ENCODE measurements around the gene TAL2. TPM values are rescaled to one million over a fixed set of nuclear protein-coding genes. Genes with fewer than 3 reads are reported as not detected.

TAL2 gene
- total RNA-seq = not detected

DNA sequence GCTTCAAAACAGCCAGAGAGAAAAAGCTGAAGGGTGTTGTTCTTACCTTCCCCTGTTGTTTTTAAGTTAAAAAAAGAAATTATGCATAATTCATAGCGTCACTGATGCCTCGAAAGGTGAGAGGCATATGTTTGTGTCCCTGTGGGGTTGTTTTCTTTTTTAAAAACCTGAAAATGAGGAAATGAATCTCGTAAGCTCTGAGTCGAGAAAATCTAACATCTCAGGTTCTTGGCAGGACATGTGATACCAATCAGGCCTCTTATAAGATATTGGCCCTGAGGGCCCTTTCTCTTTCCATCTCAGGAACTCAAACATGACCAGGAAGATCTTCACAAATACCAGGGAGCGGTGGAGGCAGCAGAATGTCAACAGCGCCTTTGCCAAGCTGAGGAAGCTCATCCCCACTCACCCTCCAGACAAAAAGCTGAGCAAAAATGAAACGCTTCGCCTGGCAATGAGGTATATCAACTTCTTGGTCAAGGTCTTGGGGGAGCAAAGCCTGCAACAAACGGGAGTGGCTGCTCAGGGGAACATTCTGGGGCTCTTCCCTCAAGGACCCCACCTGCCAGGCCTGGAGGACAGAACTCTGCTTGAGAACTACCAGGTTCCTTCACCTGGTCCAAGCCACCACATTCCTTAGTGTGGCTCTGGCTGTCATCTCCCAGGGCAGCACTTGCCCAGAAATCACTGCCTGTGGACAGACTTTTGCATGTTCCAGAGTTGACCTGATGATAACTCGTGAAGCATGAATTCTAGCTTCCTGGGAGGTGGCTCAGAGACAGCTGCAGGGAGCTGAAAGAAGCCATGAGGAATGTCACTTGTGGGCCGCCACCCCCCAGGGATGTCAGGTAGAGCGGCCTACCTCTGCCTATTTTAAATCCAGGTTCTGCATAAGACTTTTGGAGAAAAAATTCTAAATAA is at the start of gene TAL2:
TAL2 (plus strand) TSS at position 274 of the 921 bp plus-strand sequence; CDS start at position 314, 40 bp downstream.
- DNase-seq = no peak
- intact Hi-C loops (cut with DNase I) = no loop called here
- H3K27ac ChIP-seq = no peak within 1 kb of the TSS
- H3K36me3 ChIP-seq = no peaks in the 10 kb centered on the region
- H3K27me3 ChIP-seq = no peaks in the 10 kb centered on the region
- no peaks in the 10 kb centered on the region for H3K4me1 ChIP-seq
- H3K9me3 ChIP-seq = no peaks in the 10 kb centered on the region
- no peak within 1 kb of the TSS for H3K4me3 ChIP-seq (replicated peaks in 1 of 3)
- 83% methylated on average over 12 of the region's 12 CpGs for WGBS, 2 donors
- TF ChIP-seq POLR2A (IDR thresholded peaks at IDR 0.05) (no peak), CTCF (IDR thresholded peaks at IDR 0.05) (no peak)

GRCh38 chr9:105621001-105621400 is 41.3 kb upstream of the TAL2 start:
- no peaks in the 10 kb centered on the region for H3K9me3 ChIP-seq
- H3K36me3 ChIP-seq = no peaks in the 10 kb centered on the region
- H3K27ac ChIP-seq = no peak overlapping the region
- no peaks in the 10 kb centered on the region for H3K27me3 ChIP-seq
- H3K4me1 ChIP-seq = no peaks in the 10 kb centered on the region
- WGBS, 2 donors = 97% methylated on average over 2 of the region's 2 CpGs
- intact Hi-C loops (cut with DNase I) = no loop called here
- no peak overlapping the region for H3K4me3 ChIP-seq (replicated peaks in 1 of 3)
- no peak for DNase-seq
- no peak for TF ChIP-seq POLR2A (IDR thresholded peaks at IDR 0.05)
- TF ChIP-seq CTCF (IDR thresholded peaks at IDR 0.05) = no peak

DNA sequence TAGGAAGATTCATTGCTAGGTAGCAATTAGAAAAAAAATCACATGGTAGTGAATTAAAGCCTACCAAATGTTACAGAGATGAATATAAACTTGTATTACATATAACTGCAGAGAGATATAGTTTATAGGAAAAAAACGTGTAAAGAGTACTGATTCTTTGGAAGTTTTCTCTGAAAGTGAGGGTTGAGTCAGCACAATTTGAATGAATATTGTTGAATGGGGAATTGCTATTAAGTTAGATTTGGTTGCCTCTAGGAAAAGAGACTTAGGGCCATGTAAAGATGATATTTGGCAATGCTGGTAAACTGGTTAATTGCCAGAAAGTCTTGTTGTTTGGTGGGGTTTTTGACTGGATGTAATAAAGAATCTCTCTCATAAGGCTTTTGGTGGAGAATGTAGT is 37.2 kb upstream of the TAL2 start:
- H3K27ac ChIP-seq = no peak overlapping the region
- H3K27me3 ChIP-seq = no peaks in the 10 kb centered on the region
- intact Hi-C loops (cut with DNase I) = no loop called here
- no peaks in the 10 kb centered on the region for H3K9me3 ChIP-seq
- no peak for TF ChIP-seq CTCF (IDR thresholded peaks at IDR 0.05)
- no peak for TF ChIP-seq POLR2A (IDR thresholded peaks at IDR 0.05)
- DNase-seq = no peak
- 83 to 87% methylated on average over 1 of the region's 1 CpG for WGBS, 2 donors
- no peaks in the 10 kb centered on the region for H3K36me3 ChIP-seq
- no peak overlapping the region for H3K4me3 ChIP-seq (replicated peaks in 1 of 3)
- H3K4me1 ChIP-seq = no peaks in the 10 kb centered on the region

DNA sequence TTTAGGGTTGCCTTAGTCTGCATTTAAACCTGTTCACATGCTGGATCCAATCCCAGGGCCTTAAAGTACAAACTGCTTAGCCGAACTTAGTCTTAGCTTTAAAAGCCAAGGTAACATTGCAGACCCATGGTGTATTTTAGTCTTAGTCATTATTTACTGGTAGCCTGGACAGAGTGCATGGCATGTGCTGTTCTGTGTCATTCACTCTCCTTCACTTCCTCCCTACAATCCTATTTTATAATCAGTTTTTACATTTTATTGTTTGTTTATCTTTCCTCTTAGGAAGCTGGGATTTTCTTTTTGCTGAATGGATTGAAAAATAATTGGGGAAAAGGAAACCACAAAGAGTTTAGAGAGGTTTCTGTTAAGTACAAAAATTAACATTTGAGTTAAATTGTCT is 29.4 kb upstream of the TAL2 start:
- Histone ChIP-seq H3K4me3 (replicated peaks in 1 of 3) (no peak overlapping the region), H3K27me3 (no peaks in the 10 kb centered on the region), H3K9me3 (no peaks in the 10 kb centered on the region), H3K4me1 (no peaks in the 10 kb centered on the region), H3K27ac (no peak overlapping the region), H3K36me3 (peaks cover 0 to 5% of the 10 kb centered on the region in 2 donors)
- 92 to 100% methylated on average over 1 of the region's 1 CpG for WGBS, 2 donors
- intact Hi-C loops (cut with DNase I) = no loop called here
- no peak for DNase-seq
- TF ChIP-seq CTCF (IDR thresholded peaks at IDR 0.05) = no peak
- TF ChIP-seq POLR2A (IDR thresholded peaks at IDR 0.05) = no peak

DNA sequence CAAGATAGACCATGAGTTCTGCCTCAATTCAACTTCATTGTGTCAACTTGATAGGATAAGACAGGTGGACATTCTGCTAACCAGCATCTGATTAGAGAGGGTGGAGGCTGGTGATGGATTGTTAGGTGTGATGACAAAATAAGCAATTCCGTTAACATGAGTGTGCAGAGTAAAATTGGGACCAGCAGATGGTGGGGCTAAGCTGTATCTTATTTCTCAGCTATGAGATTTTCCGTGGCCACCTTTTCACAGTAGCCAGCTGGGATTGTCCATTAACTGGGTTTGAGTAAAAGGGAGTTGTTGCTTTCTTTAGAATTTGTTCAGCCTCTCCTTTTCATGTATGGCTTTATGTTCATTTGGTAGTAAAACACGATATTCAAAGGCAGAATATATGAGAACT is 28.8 kb upstream of the TAL2 start:
- intact Hi-C loops (cut with DNase I) = no loop called here

More for the DNA sequence above, 28.8 kb upstream of the TAL2 start:
- H3K9me3 ChIP-seq = no peaks in the 10 kb centered on the region
- no peak overlapping the region for H3K27ac ChIP-seq
- H3K36me3 ChIP-seq = peaks cover 0 to 5% of the 10 kb centered on the region in 2 donors
- H3K4me1 ChIP-seq = no peaks in the 10 kb centered on the region
- no peaks in the 10 kb centered on the region for H3K27me3 ChIP-seq
- DNase-seq = no peak
- H3K4me3 ChIP-seq (replicated peaks in 1 of 3) = no peak overlapping the region
- TF ChIP-seq POLR2A (IDR thresholded peaks at IDR 0.05) (no peak), CTCF (IDR thresholded peaks at IDR 0.05) (no peak)
- WGBS, 2 donors = 85 to 90% methylated on average over 3 of the region's 3 CpGs
